ENCODE results near the gene COLEC11.

The COLEC11 gene

GRCh38 chr2:3639015-3639630 is 44.2 kb downstream of the COLEC11 start:
- DNase-seq (ENCODE audit: low spot score), result no peak

GRCh38 chr2:3639653-3640052 is 44.7 kb downstream of the COLEC11 start:
- DNase-seq (ENCODE audit: low spot score), result no peak

- no peak for DNase-seq (ENCODE audit: low spot score)
These were observed 46.3 kb downstream of the COLEC11 start for GRCh38 chr2:3641181-3641580.

GRCh38 chr2:3641841-3642421 is 47.0 kb downstream of the COLEC11 start:
- no peak for DNase-seq (ENCODE audit: low spot score)

- DNase-seq (ENCODE audit: low spot score), result no peak
These were observed 47.8 kb downstream of the COLEC11 start for GRCh38 chr2:3642521-3643215.

- no peak for DNase-seq (ENCODE audit: low spot score)
These were observed 48.7 kb downstream of the COLEC11 start for GRCh38 chr2:3643371-3644245.

- no peak for DNase-seq (ENCODE audit: low spot score)
These were observed 49.3 kb downstream of the COLEC11 start for GRCh38 chr2:3644246-3644525.

GRCh38 chr2:3644891-3645605 is 50.1 kb downstream of the COLEC11 start:
- no peak for DNase-seq (ENCODE audit: low spot score)

- no peak for DNase-seq (ENCODE audit: low spot score)
These were observed 51.0 kb downstream of the COLEC11 start for GRCh38 chr2:3645745-3646389.

- DNase-seq (ENCODE audit: low spot score), result no peak
These were observed 51.5 kb downstream of the COLEC11 start for GRCh38 chr2:3646446-3646845.

GRCh38 chr2:3647246-3647645 is 52.3 kb downstream of the COLEC11 start:
- DNase-seq (ENCODE audit: low spot score), result no peak

GRCh38 chr2:3647831-3648651 is 53.1 kb downstream of the COLEC11 start:
- no peak for DNase-seq (ENCODE audit: low spot score)

- no peak for DNase-seq (ENCODE audit: low spot score)
These were observed 53.8 kb downstream of the COLEC11 start for GRCh38 chr2:3648652-3649177.

GRCh38 chr2:3649581-3649980 is 54.7 kb downstream of the COLEC11 start:
- DNase-seq (ENCODE audit: low spot score), result no peak

GRCh38 chr2:3650140-3650920 is 55.4 kb downstream of the COLEC11 start:
- DNase-seq (ENCODE audit: low spot score), result no peak

- DNase-seq (ENCODE audit: low spot score), result peak; percentile 95
These were observed 57.1 kb downstream of the COLEC11 start for GRCh38 chr2:3651691-3652648.

- no peak for DNase-seq (ENCODE audit: low spot score)
These were observed 58.1 kb downstream of the COLEC11 start for GRCh38 chr2:3652896-3653625.

- no peak for DNase-seq (ENCODE audit: low spot score)
These were observed 59.1 kb downstream of the COLEC11 start for GRCh38 chr2:3654011-3654410.

Measured in SW480 (cell line).